SIG-M5 (cell line): ENCODE results near the gene E4F1.
"Not testable (repeated sequence)": the region's sequence is repeated elsewhere in the genome, so short reads cannot be mapped to it uniquely, and the experiment has no call there.

ENCODE experiments used
- DNase-seq: peaks from one replicate; lab custom pipeline; 2025; lab: John Stamatoyannopoulos, UW

E4F1 gene

DNA sequence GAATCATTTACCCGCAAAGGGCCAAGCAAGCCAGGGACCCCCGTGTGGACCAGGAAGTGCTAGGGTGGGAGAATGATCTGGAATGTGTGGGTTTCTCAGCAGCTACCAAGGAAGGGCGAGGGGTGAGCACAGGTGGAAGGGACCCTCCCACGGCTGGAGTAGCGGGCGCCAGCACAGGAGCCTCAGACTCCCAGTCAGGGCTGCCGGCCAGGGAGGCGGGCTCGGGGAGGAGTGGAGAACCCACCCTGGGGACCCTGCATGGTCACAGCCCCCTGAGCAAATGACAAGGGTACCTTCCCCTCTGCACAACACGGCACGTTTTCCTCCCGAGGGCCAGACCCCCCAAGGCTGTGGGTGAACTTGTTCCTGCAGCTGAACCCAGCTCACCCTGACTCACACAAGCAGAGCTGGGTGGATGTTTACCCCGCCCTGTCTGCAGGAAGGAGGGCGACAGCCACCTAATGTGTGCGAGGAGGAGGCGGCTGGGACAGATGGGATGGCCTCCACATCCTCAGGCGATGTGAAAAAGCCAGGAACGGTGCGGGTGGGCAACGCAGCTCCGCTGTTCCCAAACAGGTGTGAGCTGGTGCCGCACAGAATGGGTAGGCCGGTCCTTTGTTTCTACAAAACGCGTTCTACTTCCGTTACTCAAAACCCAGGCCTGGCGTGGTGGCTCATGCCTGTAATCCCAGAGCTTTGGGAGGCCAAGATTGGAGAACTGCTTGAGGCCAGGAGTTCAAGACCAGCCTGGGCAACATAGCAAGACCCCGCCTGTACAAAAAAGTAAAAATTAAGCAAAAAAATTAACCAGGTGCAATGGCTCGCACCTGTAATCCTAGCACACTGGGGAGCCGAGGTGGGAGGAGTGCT, 21.8 kb downstream of the E4F1 start:
- no peak for DNase-seq

DNA sequence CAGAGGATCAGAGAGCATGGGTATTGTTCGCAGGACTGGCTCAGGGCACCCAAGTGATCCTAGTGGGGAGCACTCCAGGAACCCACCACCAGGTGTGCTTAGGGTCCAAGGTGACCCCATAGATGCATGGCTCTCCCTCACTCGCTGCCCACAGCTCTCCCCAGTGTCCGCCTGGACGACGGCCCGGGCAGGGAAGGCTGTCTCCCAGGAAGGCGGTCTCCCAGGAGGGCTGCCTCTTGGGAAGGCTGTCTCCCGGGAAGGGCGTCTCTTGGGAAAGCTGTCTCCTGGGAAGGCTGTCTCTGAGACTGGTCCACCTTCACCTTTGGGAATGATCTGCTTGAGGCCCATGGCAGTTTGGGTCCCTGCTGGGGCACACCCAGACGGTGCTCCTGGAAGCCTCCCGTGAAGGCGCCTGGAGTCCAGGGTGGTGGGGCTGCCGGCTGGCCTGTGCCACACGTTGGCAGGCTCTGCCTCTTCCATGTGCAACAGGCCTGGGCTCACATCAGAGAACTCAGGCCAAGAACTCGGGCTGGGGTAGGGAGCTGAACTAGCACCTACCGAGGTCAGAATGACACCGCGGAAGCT, 23.0 kb downstream of the E4F1 start:
- DNase-seq, result no peak

- DNase-seq, result no peak
Observed at GRCh38 chr16:2250652-2251295, 27.4 kb downstream of the E4F1 start.

GRCh38 chr16:2251296-2252111, 28.1 kb downstream of the E4F1 start, which contains the start of gene ECI1:
Gene ECI1, minus strand, starts transcription at chr16:2251587. Its CDS starts 21 bp downstream, at chr16:2251566.
- DNase-seq, result no peak

DNA sequence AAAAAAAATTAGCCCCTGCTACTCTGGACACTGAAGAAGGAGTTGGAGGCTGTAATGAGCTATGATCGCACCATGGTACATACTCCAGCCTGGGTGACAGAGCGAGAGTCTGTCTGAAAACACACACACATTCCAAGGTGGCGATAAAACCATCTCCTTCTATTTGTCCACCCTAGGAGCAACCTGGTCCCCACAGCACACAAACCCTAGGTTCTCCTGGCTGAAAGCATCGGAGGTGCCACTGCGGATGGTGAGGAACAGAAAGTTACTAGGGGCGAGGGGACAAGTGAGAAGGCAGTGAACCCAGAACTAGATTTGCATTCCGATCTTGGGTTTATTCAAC, 29.4 kb downstream of the E4F1 start:
- no peak for DNase-seq

GRCh38 chr16:2253293-2253692, 29.9 kb downstream of the E4F1 start:
- no peak for DNase-seq

DNA sequence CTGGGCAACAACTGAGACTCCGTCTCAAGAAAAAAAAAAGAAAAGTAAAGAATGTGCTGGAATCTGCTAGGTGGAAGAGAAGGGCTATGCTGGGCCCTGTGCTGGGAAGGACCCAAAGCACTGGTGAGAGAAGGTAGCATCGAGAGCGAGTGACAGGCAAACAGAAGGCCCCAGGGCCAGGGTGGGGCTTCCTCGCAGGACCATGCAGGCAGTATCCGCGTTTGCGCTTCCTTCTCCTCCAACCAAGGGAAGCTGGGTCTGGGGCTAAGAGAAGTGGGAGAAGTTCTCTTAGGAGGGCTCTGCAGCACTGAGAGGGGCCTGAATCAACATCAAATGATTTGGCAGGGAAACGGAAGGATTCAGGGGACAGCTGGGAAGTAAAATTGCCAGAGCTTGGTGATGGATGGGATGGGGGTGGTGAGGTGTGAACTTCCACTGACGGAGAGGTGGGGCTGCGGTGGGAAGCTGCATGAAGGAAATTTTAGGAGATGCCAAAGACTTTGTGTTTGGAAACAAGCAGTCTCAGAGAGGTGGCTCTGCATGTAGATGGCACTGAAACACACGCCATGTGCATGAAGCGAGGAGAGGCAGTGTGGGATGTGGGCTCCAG, 33.2 kb downstream of the E4F1 start:
- no peak for DNase-seq

DNA sequence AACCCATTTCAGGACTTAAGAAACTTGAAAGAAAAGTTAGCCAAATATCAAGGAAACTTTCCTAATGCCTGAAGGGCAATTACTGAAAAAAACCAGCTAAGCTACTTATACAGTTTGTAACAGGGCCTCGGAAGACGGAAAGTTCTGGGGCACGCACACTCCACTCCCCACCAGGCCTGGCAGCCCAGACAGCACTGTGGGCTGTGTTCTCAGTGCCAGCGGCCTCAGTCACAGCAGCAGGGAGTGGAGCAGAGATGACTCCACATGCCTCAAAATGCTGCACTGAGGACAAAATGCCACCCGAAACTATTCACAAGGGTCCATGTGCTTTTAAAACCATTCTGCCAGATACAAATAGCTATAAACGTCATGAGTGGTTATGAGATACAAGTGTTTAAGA, 34.3 kb downstream of the E4F1 start:
- DNase-seq, result no peak

- not testable (repeated sequence) for DNase-seq
Observed at GRCh38 chr16:2258530-2258929, 35.1 kb downstream of the E4F1 start.

GRCh38 chr16:2260250-2260649, 36.9 kb downstream of the E4F1 start:
- DNase-seq, result no peak

DNA sequence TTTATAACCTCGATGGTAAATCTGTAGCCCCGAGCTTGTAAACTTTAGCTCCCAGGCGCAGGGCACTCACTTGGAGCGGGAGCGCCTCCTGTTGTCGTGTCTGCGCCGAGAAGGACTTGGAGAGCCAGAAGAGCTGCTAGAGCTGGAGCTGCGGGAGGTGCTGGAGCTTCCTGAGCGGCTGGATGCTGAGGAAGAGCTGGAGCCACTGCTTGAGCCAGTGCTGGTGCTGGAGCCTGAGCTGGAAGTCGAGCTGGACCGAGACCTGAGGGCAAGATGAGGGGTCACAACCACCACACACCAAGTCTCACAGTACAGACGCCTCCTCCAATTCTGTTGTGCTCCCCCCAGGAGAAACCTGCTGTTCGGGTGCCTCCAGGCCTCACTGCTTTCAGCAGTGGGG, 39.6 kb downstream of the E4F1 start:
- DNase-seq, result not testable (repeated sequence)

DNA sequence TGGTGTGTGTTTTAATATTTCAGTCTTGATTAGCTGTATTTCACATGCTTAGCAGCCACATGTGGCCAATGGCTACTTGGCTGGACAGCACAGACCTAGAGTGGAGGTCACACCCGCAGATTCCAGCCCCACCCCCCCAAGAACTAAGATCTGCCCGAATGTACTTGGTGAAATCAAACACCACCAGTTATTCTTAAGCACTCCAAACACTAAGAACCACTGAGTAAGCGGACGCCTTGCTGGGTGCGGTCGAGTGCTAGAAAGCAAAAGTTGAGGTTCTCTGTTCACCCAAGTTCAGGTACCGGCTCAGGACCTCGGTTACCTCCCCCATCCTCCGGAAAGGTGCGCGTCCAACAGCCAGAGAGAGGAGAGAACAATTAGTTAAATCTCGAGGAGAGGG, 43.5 kb downstream of the E4F1 start:
- not testable (repeated sequence) for DNase-seq

DNA sequence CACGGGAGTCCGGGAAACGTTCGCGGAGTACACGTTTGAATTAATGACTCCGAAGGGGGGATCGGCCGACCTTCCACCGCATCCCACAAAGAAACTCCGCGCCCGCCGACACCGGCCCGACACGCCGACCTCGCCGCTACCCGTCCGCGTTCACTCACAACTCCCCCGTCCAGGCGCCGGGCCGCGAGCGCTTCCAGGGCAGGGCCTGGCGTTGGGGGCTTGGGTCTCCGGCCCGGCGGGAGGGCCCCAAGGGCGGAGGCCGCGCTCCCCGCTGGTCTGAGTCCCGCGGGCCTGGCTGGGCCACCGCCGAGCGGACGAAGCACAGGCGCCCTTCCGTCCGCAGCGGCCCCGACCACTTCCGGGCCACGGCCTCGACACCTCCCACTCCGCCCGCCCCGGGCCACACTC, 44.1 kb downstream of the E4F1 start:
- not testable (repeated sequence) for DNase-seq

- DNase-seq, result no peak
Observed at GRCh38 chr16:2267913-2268666, 44.7 kb downstream of the E4F1 start, which contains the start of gene RNPS1. Gene RNPS1, minus strand, starts transcription at chr16:2268126. Its CDS starts 3,483 bp downstream, at chr16:2264643.

DNA sequence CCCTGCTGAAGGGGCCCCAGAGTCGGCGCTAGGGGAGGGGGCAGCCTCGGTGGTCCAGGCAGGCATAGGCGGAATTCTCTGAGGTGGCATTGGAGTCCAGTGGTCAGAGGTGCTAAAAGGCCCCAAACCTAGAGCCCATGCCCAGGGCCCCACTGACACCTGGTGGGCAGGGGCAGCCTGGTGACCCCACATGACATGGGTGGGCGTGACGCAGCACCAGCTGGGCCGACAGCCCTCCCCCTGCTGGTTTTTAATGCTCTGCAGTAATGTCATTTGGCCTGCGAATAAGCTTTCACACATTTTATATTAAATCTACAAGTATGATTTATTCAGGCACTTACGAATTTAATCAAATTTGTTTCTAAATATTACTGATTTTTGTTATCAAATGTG, 46.7 kb downstream of the E4F1 start:
- no peak for DNase-seq

DNA sequence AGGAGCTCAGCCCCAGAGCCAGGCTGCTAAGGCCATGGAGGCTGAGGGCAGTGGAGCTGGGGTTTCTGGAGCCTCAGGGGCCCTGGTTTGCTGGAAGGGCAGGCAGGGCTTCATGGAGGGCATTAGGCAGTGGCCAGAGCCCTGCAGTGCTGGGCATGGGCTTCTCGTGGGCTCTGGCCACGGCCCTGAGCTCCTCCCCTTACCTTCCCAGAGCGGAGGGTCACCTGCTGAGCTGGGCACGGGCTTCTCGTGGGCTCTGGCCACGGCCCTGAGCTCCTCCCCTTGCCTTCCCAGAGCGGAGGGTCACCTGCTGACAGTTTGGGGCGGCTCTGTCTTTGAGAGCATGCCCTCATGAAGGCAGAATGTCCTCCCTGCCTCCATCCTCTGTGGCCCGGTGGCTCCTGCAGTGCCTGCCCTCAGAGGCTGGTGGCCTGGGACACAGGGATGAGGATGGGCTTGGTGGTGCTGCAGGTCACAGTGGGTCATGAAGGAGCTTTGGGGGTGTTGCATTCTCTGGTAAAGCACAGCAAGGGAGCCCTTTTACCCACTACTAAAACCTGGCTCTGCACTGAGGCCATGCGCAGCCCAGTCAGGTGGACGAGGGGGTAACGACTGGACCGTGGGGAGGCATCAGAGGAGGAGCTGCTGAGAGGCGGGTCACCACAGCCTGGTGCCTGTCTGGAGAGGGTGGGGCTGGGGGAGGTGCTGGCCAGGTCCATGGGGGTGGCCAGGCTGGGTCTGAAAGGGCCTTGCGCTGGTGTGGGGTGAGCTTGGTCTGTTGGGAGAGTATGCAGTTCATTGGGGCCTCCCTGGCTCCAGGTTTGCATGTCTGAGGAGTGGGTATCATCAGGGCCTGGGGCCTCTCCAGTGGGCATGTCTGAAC, 47.4 kb downstream of the E4F1 start:
- no peak for DNase-seq

GRCh38 chr16:2271848-2272461, 48.6 kb downstream of the E4F1 start:
- DNase-seq, result no peak

DNA sequence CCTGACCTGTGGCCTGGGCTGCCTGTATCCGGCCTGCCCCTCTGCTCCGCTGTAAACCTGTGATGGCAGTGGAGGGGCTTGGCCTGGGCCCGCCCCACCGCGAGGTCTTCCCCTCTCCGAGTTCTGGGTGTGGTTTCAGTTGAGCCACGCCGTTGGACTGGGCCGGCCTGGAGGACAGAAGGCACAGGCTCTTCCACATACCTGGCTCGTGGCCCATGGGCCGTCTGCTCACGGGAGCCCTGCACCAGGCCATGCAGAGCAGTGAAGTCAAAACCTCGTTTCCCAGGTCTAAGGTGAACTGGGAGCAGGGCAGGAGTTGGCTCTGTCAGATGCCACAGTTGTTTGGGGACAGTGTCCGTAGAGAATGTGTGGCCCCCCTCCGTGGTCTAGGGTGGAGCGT, 50.1 kb downstream of the E4F1 start:
- no peak for DNase-seq

GRCh38 chr16:2273931-2274330, 50.5 kb downstream of the E4F1 start:
- DNase-seq, result no peak
